Lower leg skin (tissue), 3 donors: Measurements from ENCODE around the gene VAMP5.

Source experiments
- POLR2A ChIP-seq, 2 donors: fragments of 450-650 bp; IDR thresholded peaks; one replicate each; pipeline ENCODE4 v1.6.1; 2016 to 2017; ENCODE audit warnings: antibody characterized with exemption in 2 of 2, mild to moderate bottlenecking in 1 of 2, moderate library complexity in 1 of 2
- TF ChIP-seq, protein P1 (sequence below), 3 donors: fragments of 450-650 bp; IDR thresholded peaks; one replicate each; pipeline ENCODE4 v1.5.1; 2016; ENCODE audit warnings: antibody characterized with exemption in 3 of 3, mild to moderate bottlenecking in 3 of 3, moderate library complexity in 2 of 3

DNA sequence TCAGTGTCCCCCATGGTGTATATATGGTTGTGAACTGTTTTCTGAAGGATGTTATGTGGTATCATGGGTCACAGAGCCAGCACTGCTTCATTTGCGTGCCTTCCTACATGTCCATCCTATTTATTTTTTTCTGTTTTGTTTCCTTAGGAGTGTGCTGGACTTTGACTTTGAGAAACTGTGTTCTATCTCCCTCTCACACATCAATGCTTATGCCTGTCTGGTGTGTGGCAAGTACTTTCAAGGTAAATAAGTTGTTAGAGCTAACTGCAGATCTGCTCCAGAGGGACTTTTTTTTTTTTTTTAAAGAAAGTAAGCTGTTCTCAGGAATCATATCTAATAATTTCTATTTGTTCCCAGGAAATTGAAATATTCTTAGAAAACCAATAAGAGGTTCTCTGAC is 37.1 kb downstream of the VAMP5 start:
- TF ChIP-seq, protein P1, sequence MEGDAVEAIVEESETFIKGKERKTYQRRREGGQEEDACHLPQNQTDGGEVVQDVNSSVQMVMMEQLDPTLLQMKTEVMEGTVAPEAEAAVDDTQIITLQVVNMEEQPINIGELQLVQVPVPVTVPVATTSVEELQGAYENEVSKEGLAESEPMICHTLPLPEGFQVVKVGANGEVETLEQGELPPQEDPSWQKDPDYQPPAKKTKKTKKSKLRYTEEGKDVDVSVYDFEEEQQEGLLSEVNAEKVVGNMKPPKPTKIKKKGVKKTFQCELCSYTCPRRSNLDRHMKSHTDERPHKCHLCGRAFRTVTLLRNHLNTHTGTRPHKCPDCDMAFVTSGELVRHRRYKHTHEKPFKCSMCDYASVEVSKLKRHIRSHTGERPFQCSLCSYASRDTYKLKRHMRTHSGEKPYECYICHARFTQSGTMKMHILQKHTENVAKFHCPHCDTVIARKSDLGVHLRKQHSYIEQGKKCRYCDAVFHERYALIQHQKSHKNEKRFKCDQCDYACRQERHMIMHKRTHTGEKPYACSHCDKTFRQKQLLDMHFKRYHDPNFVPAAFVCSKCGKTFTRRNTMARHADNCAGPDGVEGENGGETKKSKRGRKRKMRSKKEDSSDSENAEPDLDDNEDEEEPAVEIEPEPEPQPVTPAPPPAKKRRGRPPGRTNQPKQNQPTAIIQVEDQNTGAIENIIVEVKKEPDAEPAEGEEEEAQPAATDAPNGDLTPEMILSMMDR (IDR thresholded peaks at IDR 0.05) = no peak
- TF ChIP-seq POLR2A (IDR thresholded peaks at IDR 0.05) = no peak
